ENCODE data around the gene KIAA0930. TPM values are rescaled to one million over a fixed set of nuclear protein-coding genes. Genes with fewer than 3 reads are reported as not detected.

The KIAA0930 gene
- polyA plus RNA-seq, 1 donor from 2014 or later: 129 TPM

- peak overlapping the region; percentile 87 for H2AFZ ChIP-seq (ENCODE audit: low read depth, low read length)
- H3K36me3 ChIP-seq (ENCODE audit: insufficient read depth, low read length): no peaks in the 10 kb centered on the region
- no peaks in the 10 kb centered on the region for H3K79me2 ChIP-seq (replicated peaks; ENCODE audit: insufficient read depth, low read length)
- peak overlapping the region; percentile 86 for H3K9ac ChIP-seq (ENCODE audit: low read length)
- no peaks in the 10 kb centered on the region for H3K9me2 ChIP-seq (ENCODE audit: insufficient read depth, low read length)
- TF ChIP-seq SMC3 (conservative IDR thresholded peaks at IDR 0.05; ENCODE audit: poor library complexity): peak; percentile 82
- TF ChIP-seq EZH2 (IDR thresholded peaks at IDR 0.05; ENCODE audit: borderline replicate concordance, insufficient read depth, low read length, poor library complexity, severe bottlenecking): no peak
- peak; percentile 19 for TF ChIP-seq POLR2AphosphoS5 (IDR thresholded peaks at IDR 0.05)
- peak; percentile 88 for TF ChIP-seq RAD21 (conservative IDR thresholded peaks at IDR 0.05)
- TF ChIP-seq EP300 (conservative IDR thresholded peaks at IDR 0.05; ENCODE audit: poor library complexity, severe bottlenecking): no peak
- peak; percentile 43 for TF ChIP-seq MXI1 (conservative IDR thresholded peaks at IDR 0.05; ENCODE audit: poor library complexity, severe bottlenecking)
- peak; percentile 95 for TF ChIP-seq CTCF (IDR thresholded peaks at IDR 0.05; ENCODE audit: poor library complexity, severe bottlenecking)
- TF ChIP-seq REST (IDR thresholded peaks at IDR 0.05; ENCODE audit: borderline replicate concordance): no peak
- TF ChIP-seq TAF1 (IDR thresholded peaks at IDR 0.05; ENCODE audit: low read depth): no peak
- peak overlapping the region; percentile 67 for H3K27ac ChIP-seq (ENCODE audit: low read length)
- no peaks in the 10 kb centered on the region for H3K27me3 ChIP-seq (ENCODE audit: insufficient read depth, low read depth, low read length)
- H3F3A ChIP-seq (ENCODE audit: insufficient read depth, low read length, poor library complexity, severe bottlenecking): no peaks in the 10 kb centered on the region
- peak overlapping the region; percentile 41 for H3K4me2 ChIP-seq (ENCODE audit: low read length)
- H3K4me3 ChIP-seq (ENCODE audit: low read length): peak overlapping the region; percentile 77
- H3K9me3 ChIP-seq (ENCODE audit: low read length): no peaks in the 10 kb centered on the region
- no peaks in the 10 kb centered on the region for H4K20me1 ChIP-seq (ENCODE audit: insufficient read depth)
Observed at GRCh38 chr22:45268958-45269844, 28.5 kb upstream of the KIAA0930 start.

DNA sequence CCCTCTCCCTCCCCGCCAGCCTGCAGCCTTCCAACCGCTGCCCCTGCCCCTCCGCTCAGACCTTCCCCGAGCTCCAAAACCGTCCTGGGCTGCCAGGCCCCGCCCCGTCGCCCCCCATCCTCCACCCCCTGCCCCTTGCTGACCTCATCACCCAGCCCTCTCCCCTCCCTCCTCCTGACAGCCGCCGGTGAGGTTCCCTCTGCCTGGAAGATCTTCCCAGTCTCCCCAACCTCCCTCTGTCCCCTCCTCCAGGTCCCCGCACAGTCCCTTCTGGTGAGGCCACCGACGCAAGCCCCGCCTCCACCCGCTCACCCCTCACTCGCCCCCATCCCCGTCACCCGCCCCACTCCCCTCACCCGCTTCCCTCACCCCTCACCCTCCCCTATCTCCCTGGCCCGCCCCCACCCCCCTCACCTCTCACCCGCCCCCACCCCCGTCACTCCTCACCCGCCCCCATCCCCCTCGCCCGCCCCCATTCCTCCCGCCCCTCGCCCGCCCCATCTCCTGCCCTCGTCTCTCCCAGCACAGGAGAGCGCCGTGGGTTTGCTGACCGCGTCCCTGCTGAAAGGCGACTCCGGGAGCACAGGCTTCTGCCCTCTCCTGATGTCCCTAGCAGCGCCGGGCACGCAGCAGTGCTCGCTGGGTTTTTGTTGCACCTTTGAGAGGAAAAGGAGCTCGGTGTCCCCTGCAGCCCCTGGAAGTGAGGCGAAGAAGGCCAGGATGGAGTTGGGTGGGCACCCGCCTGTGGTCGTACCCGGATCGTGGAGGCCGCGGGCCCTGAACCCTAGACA, 27.7 kb upstream of the KIAA0930 start:
- H3K79me2 ChIP-seq (replicated peaks; ENCODE audit: insufficient read depth, low read length): no peaks in the 10 kb centered on the region
- peak overlapping the region; percentile 87 for H2AFZ ChIP-seq (ENCODE audit: low read depth, low read length)
- peak; percentile 7 for TF ChIP-seq POLR2AphosphoS5 (IDR thresholded peaks at IDR 0.05)
- TF ChIP-seq SMC3 (conservative IDR thresholded peaks at IDR 0.05; ENCODE audit: poor library complexity): no peak
- no peak for TF ChIP-seq RAD21 (conservative IDR thresholded peaks at IDR 0.05)
- no peak for TF ChIP-seq TAF1 (IDR thresholded peaks at IDR 0.05; ENCODE audit: low read depth)
- peak; percentile 51 for TF ChIP-seq REST (IDR thresholded peaks at IDR 0.05; ENCODE audit: borderline replicate concordance)
- TF ChIP-seq EZH2 (IDR thresholded peaks at IDR 0.05; ENCODE audit: borderline replicate concordance, insufficient read depth, low read length, poor library complexity, severe bottlenecking): no peak
- no peak for TF ChIP-seq MXI1 (conservative IDR thresholded peaks at IDR 0.05; ENCODE audit: poor library complexity, severe bottlenecking)
- no peak for TF ChIP-seq CTCF (IDR thresholded peaks at IDR 0.05; ENCODE audit: poor library complexity, severe bottlenecking)
- no peak for TF ChIP-seq EP300 (conservative IDR thresholded peaks at IDR 0.05; ENCODE audit: poor library complexity, severe bottlenecking)
- H3K9me2 ChIP-seq (ENCODE audit: insufficient read depth, low read length): no peaks in the 10 kb centered on the region
- peak overlapping the region; percentile 67 for H3K27ac ChIP-seq (ENCODE audit: low read length)
- peak overlapping the region; percentile 86 for H3K9ac ChIP-seq (ENCODE audit: low read length)
- H3K4me2 ChIP-seq (ENCODE audit: low read length): no peak overlapping the region
- H3K36me3 ChIP-seq (ENCODE audit: insufficient read depth, low read length): no peaks in the 10 kb centered on the region
- H3F3A ChIP-seq (ENCODE audit: insufficient read depth, low read length, poor library complexity, severe bottlenecking): no peaks in the 10 kb centered on the region
- H3K9me3 ChIP-seq (ENCODE audit: low read length): no peaks in the 10 kb centered on the region
- H4K20me1 ChIP-seq (ENCODE audit: insufficient read depth): no peaks in the 10 kb centered on the region
- H3K27me3 ChIP-seq (ENCODE audit: insufficient read depth, low read depth, low read length): no peaks in the 10 kb centered on the region
- H3K4me3 ChIP-seq (ENCODE audit: low read length): peak overlapping the region; percentile 77

All from neural cell (in vitro differentiated cells).